ENCODE results near the gene CRYAA.
A peak's percentile ranks its signal among the peaks of the same experiment; 100 is the strongest.

CRYAA gene

GRCh38 chr21:43209575-43210453, 41.0 kb downstream of the CRYAA start:
- peak; percentile 77 to 94 for DNase-seq (ENCODE audit: low read depth in 2 of 2)
- TF ChIP-seq CTCF (IDR thresholded peaks at IDR 0.05; ENCODE audit: low read depth, low read length) = no peak

GRCh38 chr21:43210454-43211071, 41.8 kb downstream of the CRYAA start:
- no peak for DNase-seq (ENCODE audit: low read depth in 2 of 2)
- no peak for TF ChIP-seq CTCF (IDR thresholded peaks at IDR 0.05; ENCODE audit: low read depth, low read length)
- no peak overlapping the region for H3K4me3 ChIP-seq (replicated peaks in 1 of 2; ENCODE audit: low read depth in 2 of 2, low read length in 2 of 2)

More at GRCh38 chr21:43209575-43210453, 41.0 kb downstream of the CRYAA start:
- no peak overlapping the region for H3K4me3 ChIP-seq (replicated peaks in 1 of 2; ENCODE audit: low read depth in 2 of 2, low read length in 2 of 2)

GRCh38 chr21:43211072-43211759, 42.4 kb downstream of the CRYAA start:
- TF ChIP-seq CTCF (IDR thresholded peaks at IDR 0.05; ENCODE audit: low read depth, low read length) = peak; percentile 7
- H3K4me3 ChIP-seq (replicated peaks in 1 of 2; ENCODE audit: low read depth in 2 of 2, low read length in 2 of 2) = no peak overlapping the region
- peak in 1 of 2 donors; percentile 27 for DNase-seq (ENCODE audit: low read depth in 2 of 2)

GRCh38 chr21:43211760-43212115, 42.9 kb downstream of the CRYAA start:
- H3K4me3 ChIP-seq (replicated peaks in 1 of 2; ENCODE audit: low read depth in 2 of 2, low read length in 2 of 2) = no peak overlapping the region
- no peak for TF ChIP-seq CTCF (IDR thresholded peaks at IDR 0.05; ENCODE audit: low read depth, low read length)
- no peak for DNase-seq (ENCODE audit: low read depth in 2 of 2)

Measured in cardiac fibroblast (primary cell).